HG03045 (cell line): ENCODE measurements around the gene CLEC1A.
"Not testable (repeated sequence)": the region's sequence is repeated elsewhere in the genome, so short reads cannot be mapped to it uniquely, and the experiment has no call there.

Experiments used
- ATAC-seq: cut with Tn5 transposase; IDR thresholded peaks from one replicate; pipeline ENCODE4 v1.9.1; 2021; ENCODE audit warnings: mild to moderate bottlenecking, moderate library complexity; ENCODE audit not compliant: unreplicated experiment

The CLEC1A gene

DNA sequence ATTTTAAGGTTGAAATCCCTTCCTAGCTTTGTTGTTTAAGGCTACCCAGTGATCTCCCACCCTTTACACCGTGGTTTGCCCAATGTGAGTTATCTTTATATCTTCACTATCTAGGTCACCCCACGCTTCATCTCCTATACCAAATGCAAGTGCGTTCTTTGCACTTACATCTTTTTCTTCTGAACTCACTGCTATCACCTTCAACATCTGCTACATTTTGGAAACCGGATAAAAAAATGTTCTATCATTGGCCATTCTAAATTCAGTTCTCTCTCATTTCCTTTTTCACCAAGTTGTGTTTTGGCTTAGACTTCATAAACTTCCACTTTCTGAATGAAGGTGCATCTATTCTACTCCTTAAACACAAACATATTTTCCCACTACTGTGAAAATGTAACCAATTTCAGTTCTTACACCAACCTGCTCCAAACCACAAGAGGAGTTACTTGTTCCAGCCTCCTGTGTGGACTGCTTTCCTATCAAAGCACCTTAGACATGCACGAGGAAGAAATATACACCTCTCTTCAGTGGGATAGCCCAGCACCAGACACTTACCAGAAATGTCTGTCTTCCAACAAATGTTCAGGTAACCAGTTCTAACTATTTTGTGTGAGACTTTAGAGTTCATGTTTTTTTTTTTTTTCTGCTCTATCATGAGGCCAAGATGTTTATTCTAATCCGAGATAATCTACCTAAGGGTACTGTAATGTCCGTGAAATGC is 46.4 kb downstream of the CLEC1A start:
- no peak for ATAC-seq

GRCh38 chr12:10048526-10048925 is 50.3 kb downstream of the CLEC1A start:
- ATAC-seq, result no peak

GRCh38 chr12:10042167-10042566 is 56.6 kb downstream of the CLEC1A start:
- no peak for ATAC-seq

- ATAC-seq, result no peak
Observed at GRCh38 chr12:10033783-10034545, 64.8 kb downstream of the CLEC1A start.

DNA sequence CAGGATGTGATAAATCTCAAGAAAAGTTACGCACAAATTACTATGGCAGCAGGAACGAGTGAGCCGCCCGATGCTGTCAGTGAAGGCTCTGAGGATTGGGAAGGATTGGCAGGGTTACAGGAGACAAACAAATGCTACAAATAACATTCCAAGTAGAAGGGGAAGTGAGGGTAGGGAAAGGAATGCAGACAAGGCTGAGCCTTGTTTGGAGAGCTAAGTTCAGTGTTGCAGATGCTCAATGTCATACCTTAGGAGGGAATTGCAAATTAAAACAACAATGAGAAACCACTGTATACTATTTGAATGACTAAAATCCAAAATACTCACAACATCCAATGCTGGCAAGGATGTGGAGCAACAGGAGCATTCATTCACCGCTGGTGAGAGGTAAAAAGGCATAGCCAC is 67.0 kb downstream of the CLEC1A start:
- ATAC-seq, result no peak

GRCh38 chr12:10031321-10031720 is 67.5 kb downstream of the CLEC1A start:
- no peak for ATAC-seq

DNA sequence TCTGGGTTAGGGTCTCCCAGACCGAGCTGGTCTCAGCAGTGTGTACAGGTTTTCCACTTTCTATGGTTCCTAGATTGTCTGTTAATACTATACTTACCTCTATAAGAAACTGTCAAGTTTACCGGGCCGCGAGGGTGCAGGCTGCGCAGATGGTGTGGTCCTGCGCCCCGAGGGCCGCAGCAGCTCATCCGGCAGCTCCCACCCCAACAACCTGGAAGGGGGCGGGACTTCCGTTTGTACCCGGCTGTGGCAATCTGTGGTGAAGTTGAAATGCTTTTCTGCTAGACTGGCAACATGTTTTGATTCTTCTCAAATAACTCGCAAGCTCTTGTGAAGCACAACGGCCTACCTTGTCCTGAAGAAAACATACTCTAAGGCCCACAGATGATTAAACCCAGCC is 68.3 kb downstream of the CLEC1A start, which contains the start of gene CLEC9A:
Gene CLEC9A (plus strand): TSS at position 237 of the 400 bp plus-strand sequence. CDS start 22,006 bp downstream, outside the sequence.
- no peak for ATAC-seq

- ATAC-seq, result no peak
Observed at GRCh38 chr12:10027721-10028120, 71.1 kb downstream of the CLEC1A start.

DNA sequence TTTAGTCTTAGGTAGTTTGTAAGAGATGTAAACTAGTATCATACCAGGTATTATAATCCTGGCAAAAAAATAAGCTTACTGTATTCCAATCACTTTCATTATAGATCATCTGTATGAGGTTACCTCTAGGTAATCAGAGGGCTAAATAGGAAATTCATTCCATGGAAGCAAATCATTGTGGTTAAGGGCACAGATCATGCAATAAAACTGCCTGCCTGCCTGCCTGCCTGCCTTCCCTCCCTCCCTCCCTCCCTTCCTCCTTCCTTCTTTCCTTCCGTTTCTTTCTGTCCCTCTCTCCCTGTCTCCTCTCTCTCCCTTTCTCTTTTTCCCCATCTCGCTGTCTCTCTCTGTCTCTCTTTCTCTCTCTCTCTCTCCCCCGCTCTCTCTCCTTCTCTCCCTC is 71.5 kb downstream of the CLEC1A start:
- ATAC-seq, result no peak

- ATAC-seq, result not testable (repeated sequence)
Observed at GRCh38 chr12:10026666-10027065, 72.1 kb downstream of the CLEC1A start.

- no peak for ATAC-seq
Observed at GRCh38 chr12:10025236-10025635, 73.5 kb downstream of the CLEC1A start.

DNA sequence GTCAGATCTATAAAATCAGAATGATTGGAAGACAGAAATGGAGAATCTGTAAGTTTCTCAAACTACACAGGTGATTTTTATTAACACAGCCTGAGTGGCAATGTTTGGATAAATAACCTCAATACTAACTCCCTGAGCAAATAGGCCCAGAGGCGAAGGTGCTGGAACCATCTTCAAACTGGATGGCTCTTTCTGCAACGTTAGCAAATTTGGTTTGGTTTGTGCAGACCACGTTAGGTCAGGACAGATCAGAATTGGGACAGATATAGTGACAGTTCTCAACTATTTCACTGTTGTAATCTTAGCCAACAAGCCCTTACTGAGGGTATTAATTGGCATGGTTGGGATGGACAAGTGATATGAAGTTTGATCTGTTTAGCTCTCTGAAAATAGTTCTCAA is 77.4 kb downstream of the CLEC1A start:
- ATAC-seq, result no peak
